Right atrium auricular region (tissue), 2 donors: ENCODE data around the gene IFITM2. TPM values are rescaled to one million over a fixed set of nuclear protein-coding genes. Genes with fewer than 3 reads are reported as not detected.
"Not testable (repeated sequence)": the region's sequence is repeated elsewhere in the genome, so short reads cannot be mapped to it uniquely, and the experiment has no call there.

Experiments used
- DNase-seq: peaks from one replicate; pipeline ENCODE4 v3.0.0-alpha.2; 2019; ENCODE audit warnings: low spot score
- H3K27ac ChIP-seq, 2 donors: fragments of 200-600 bp; sonication (generic); 1 replicate in 1 of 2; 2 replicates in 1 of 2; pipeline ENCODE4 v1.5.1; 2016 to 2019
- H3K27me3 ChIP-seq, 2 donors: fragments of 200-600 bp; sonication (generic); one replicate each; pipeline versions ENCODE4 v1.5.1 to v1.6.0; 2017 to 2019
- H3K36me3 ChIP-seq: fragments of 200-600 bp; sonication (generic); one replicate; pipeline ENCODE4 v1.5.1; 2016
- H3K4me1 ChIP-seq, 2 donors: fragments of 200-600 bp; sonication (generic); one replicate each; pipeline versions ENCODE4 v1.5.1 to v1.6.0; 2017 to 2019
- H3K4me3 ChIP-seq, 2 donors: fragments of 200-600 bp; sonication (generic); 1 replicate in 1 of 2; 2 replicates in 1 of 2; pipeline ENCODE4 v1.5.1; 2017 to 2019; ENCODE audit warnings: mild to moderate bottlenecking in 1 of 2, moderate library complexity in 1 of 2
- H3K9me3 ChIP-seq, 2 donors: fragments of 200-600 bp; sonication (generic); one replicate each; pipeline ENCODE4 v1.5.1; 2019
- CTCF ChIP-seq, 2 donors: fragments of 200-600 bp; sonication (generic); IDR thresholded peaks; one replicate each; pipeline ENCODE4 v1.5.1; 2019; ENCODE audit warnings: antibody characterized with exemption in 2 of 2
- total RNA-seq, 2 donors: library from RNA; depleted of rRNA; stranded (reverse); fragments of >200 nt; gene quantifications; one replicate each; pipeline ENCODE4 v1.1.0, GENCODE V29; 2016

Gene IFITM2
- total RNA-seq, 2 donors from 2014 or later, result 120 to 296 TPM

GRCh38 chr11:316891-317301, 9.3 kb downstream of the IFITM2 start:
- peaks cover 3% of the 10 kb centered on the region for H3K36me3 ChIP-seq
- no peaks in the 10 kb centered on the region for H3K27me3 ChIP-seq
- DNase-seq, result no peak
- TF ChIP-seq CTCF (IDR thresholded peaks at IDR 0.05), result no peak
- no peaks in the 10 kb centered on the region for H3K9me3 ChIP-seq
- peaks cover 0 to 44% of the 10 kb centered on the region in 2 donors for H3K4me1 ChIP-seq
- peak overlapping the region; percentile 54 to 58 for H3K4me3 ChIP-seq
- H3K27ac ChIP-seq, result peak overlapping the region; percentile 84 to 88

- peak overlapping the region in 1 of 2 donors; percentile 37 for H3K4me3 ChIP-seq
- not testable (repeated sequence) for DNase-seq, H3K9me3 ChIP-seq, H3K36me3 ChIP-seq, H3K27me3 ChIP-seq
- peak overlapping the region; percentile 84 to 88 for H3K27ac ChIP-seq
- peaks cover 0 to 35% of the 10 kb centered on the region in 2 donors for H3K4me1 ChIP-seq
These were observed 10.2 kb downstream of the IFITM2 start for GRCh38 chr11:317668-318404.

GRCh38 chr11:318405-319120, 10.9 kb downstream of the IFITM2 start:
- DNase-seq, H3K9me3 ChIP-seq, H3K27me3 ChIP-seq, H3K36me3 ChIP-seq: not testable (repeated sequence)
- Histone ChIP-seq H3K4me3 (peak overlapping the region; percentile 74 to 88), H3K4me1 (peaks cover 0 to 29% of the 10 kb centered on the region in 2 donors), H3K27ac (peak overlapping the region; percentile 96 to 98)

- H3K4me1 ChIP-seq, result peaks cover 0 to 31% of the 10 kb centered on the region in 2 donors
- H3K9me3 ChIP-seq, H3K27me3 ChIP-seq, H3K36me3 ChIP-seq, DNase-seq: not testable (repeated sequence)
- peak overlapping the region; percentile 74 to 88 for H3K4me3 ChIP-seq
- peak overlapping the region; percentile 96 to 98 for H3K27ac ChIP-seq
These were observed 11.7 kb downstream of the IFITM2 start for GRCh38 chr11:319121-319887.

- not testable (repeated sequence) for H3K9me3 ChIP-seq, DNase-seq, H3K36me3 ChIP-seq, H3K27me3 ChIP-seq
- peak overlapping the region; percentile 96 to 98 for H3K27ac ChIP-seq
- H3K4me3 ChIP-seq, result peak overlapping the region; percentile 74 to 88
- H3K4me1 ChIP-seq, result peaks cover 0 to 37% of the 10 kb centered on the region in 2 donors
These were observed 12.3 kb downstream of the IFITM2 start for GRCh38 chr11:319888-320273.

- Histone ChIP-seq H3K27ac (peak overlapping the region; percentile 87 to 90), H3K36me3 (peaks cover 3% of the 10 kb centered on the region), H3K4me3 (no peak overlapping the region), H3K4me1 (peaks cover 0 to 38% of the 10 kb centered on the region in 2 donors), H3K27me3 (no peaks in the 10 kb centered on the region), H3K9me3 (no peaks in the 10 kb centered on the region)
- DNase-seq, result no peak
- no peak for TF ChIP-seq CTCF (IDR thresholded peaks at IDR 0.05)
These were observed 16.5 kb downstream of the IFITM2 start for GRCh38 chr11:324156-324555.

- not testable (repeated sequence) for H3K27me3 ChIP-seq, DNase-seq, H3K36me3 ChIP-seq, H3K9me3 ChIP-seq, H3K4me3 ChIP-seq
- Histone ChIP-seq H3K27ac (peak overlapping the region; percentile 87 to 90), H3K4me1 (peaks cover 0 to 38% of the 10 kb centered on the region in 2 donors)
These were observed 17.2 kb downstream of the IFITM2 start for GRCh38 chr11:324593-325517.
